NB4 (cell line): ENCODE results near the gene PLXNA2.

ENCODE experiments used
- DNase-seq: peaks from one replicate; pipeline ENCODE4 v3.0.0; 2010; ENCODE audit warnings: low read depth
- H3K4me3 ChIP-seq: one replicate; pipeline ENCODE4 v1.5.1; 2011; ENCODE audit warnings: mild to moderate bottlenecking, low read depth, low read length, moderate library complexity
- CTCF ChIP-seq: IDR thresholded peaks from one replicate; pipeline ENCODE4 v1.5.1; 2012; ENCODE audit warnings: low read depth, low read length
- MAX ChIP-seq: IDR thresholded peaks from 2 replicates; pipeline ENCODE4 v1.6.1; 2011; ENCODE audit warnings: low read depth, low read length
- MYC ChIP-seq: IDR thresholded peaks from 2 replicates; pipeline ENCODE4 v1.6.1; 2011; ENCODE audit warnings: low read depth, low read length
- POLR2A ChIP-seq: IDR thresholded peaks from 2 replicates; pipeline ENCODE4 v1.6.1; 2011; ENCODE audit warnings: mild to moderate bottlenecking; ENCODE audit not compliant: insufficient read length; ENCODE audit errors: extremely low read depth

PLXNA2 gene

GRCh38 chr1:208030288-208031091 lies 213.7 kb downstream of the PLXNA2 start:
- no peak overlapping the region for H3K4me3 ChIP-seq
- no peak for DNase-seq
- no peak for TF ChIP-seq CTCF
- no peak for TF ChIP-seq MYC
- no peak for TF ChIP-seq POLR2A
- no peak for TF ChIP-seq MAX

GRCh38 chr1:208029381-208030287 lies 214.6 kb downstream of the PLXNA2 start:
- TF ChIP-seq POLR2A (no peak), CTCF (no peak), MAX (no peak), MYC (no peak)
- no peak for DNase-seq
- no peak overlapping the region for H3K4me3 ChIP-seq

GRCh38 chr1:208028526-208028925 lies 215.7 kb downstream of the PLXNA2 start:
- H3K4me3 ChIP-seq = no peak overlapping the region
- TF ChIP-seq POLR2A = no peak
- TF ChIP-seq MAX = no peak
- no peak for TF ChIP-seq CTCF
- TF ChIP-seq MYC = no peak
- no peak for DNase-seq

GRCh38 chr1:208027861-208028260 lies 216.3 kb downstream of the PLXNA2 start:
- no peak overlapping the region for H3K4me3 ChIP-seq
- no peak for TF ChIP-seq CTCF
- DNase-seq = no peak

- H3K4me3 ChIP-seq = no peak overlapping the region
- no peak for TF ChIP-seq MYC
- no peak for TF ChIP-seq POLR2A
- TF ChIP-seq CTCF = no peak
- no peak for TF ChIP-seq MAX
- no peak for DNase-seq
These were observed 217.2 kb downstream of the PLXNA2 start for GRCh38 chr1:208026880-208027438.
